ENCODE measurements around the gene TMEM247.

- TF ChIP-seq POLR2A (IDR thresholded peaks at IDR 0.05) = no peak
- TF ChIP-seq, protein P1, sequence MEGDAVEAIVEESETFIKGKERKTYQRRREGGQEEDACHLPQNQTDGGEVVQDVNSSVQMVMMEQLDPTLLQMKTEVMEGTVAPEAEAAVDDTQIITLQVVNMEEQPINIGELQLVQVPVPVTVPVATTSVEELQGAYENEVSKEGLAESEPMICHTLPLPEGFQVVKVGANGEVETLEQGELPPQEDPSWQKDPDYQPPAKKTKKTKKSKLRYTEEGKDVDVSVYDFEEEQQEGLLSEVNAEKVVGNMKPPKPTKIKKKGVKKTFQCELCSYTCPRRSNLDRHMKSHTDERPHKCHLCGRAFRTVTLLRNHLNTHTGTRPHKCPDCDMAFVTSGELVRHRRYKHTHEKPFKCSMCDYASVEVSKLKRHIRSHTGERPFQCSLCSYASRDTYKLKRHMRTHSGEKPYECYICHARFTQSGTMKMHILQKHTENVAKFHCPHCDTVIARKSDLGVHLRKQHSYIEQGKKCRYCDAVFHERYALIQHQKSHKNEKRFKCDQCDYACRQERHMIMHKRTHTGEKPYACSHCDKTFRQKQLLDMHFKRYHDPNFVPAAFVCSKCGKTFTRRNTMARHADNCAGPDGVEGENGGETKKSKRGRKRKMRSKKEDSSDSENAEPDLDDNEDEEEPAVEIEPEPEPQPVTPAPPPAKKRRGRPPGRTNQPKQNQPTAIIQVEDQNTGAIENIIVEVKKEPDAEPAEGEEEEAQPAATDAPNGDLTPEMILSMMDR (IDR thresholded peaks at IDR 0.05 in 8 of 11, conservative IDR thresholded peaks at IDR 0.05 in 3 of 11) = no peak
Measured at GRCh38 chr2:46485002-46485401, 5.6 kb downstream of the TMEM247 start.
